ENCODE data around the gene TLE3. TPM values are rescaled to one million over a fixed set of nuclear protein-coding genes. Genes with fewer than 3 reads are reported as not detected.

The TLE3 gene
- total and polyA plus RNA-seq, 2 of the 4 experiments (the other 2 are of a cell fraction): 6.5 to 16.3 TPM

GRCh38 chr15:70141376-70142071 is 43.8 kb upstream of the TLE3 start (continued):
- no peak for TF ChIP-seq SMC3 (IDR thresholded peaks at IDR 0.05; ENCODE audit: low read depth, low read length)

GRCh38 chr15:70140543-70141375 is 43.0 kb upstream of the TLE3 start:
- H3K27me3 ChIP-seq (ENCODE audit: control insufficient read depth, insufficient read depth, low read length): peaks cover 37% of the 10 kb centered on the region
- H3K9me3 ChIP-seq (ENCODE audit: control insufficient read depth, insufficient read depth, low read length): no peaks in the 10 kb centered on the region
- H3K4me1 ChIP-seq (ENCODE audit: control insufficient read depth, insufficient read depth, low read length): peaks cover 10% of the 10 kb centered on the region; the same call in 1 of the 2 replicates
- intact Hi-C loops (cut with micrococcal nuclease) (no loop called here), dilution Hi-C loops (cut with HindIII; ENCODE audit: low sequenced_read_pairs, unreplicated experiment) (no loop called here), in situ Hi-C loops (cut with MboI; ENCODE audit: low sequenced_read_pairs) (no loop called here)
- H2AK5ac ChIP-seq (ENCODE audit: low read depth, low read length): no peak overlapping the region; the same call in 1 of the 2 replicates
- H3K36me3 ChIP-seq (ENCODE audit: control insufficient read depth, insufficient read depth, low read length): no peaks in the 10 kb centered on the region
- H2AFZ ChIP-seq (replicated peaks; ENCODE audit: low read length, poor library complexity): peak overlapping the region; percentile 78
- no peak overlapping the region for H3K56ac ChIP-seq (ENCODE audit: extremely low read depth, insufficient read depth, low read length)
- H4K5ac ChIP-seq (ENCODE audit: low read depth, low read length): peak overlapping the region; percentile 71; the same call in 1 of the 2 replicates
- H3K9me1 ChIP-seq (ENCODE audit: insufficient read depth, low read length): no peaks in the 10 kb centered on the region
- ATAC-seq (ENCODE audit: low read depth) (peak; percentile 54), DNase-seq (peak; percentile 57)
- ChIA-PET POLR2A (ENCODE audit: unreplicated experiment) (no interaction called here), CTCF (interaction anchor here (0.6 kb wide), 1 partner anchor 15 kb away, joined by 3 read pairs; no protein-coding TSS in a partner anchor)
- H2BK120ac ChIP-seq (ENCODE audit: low read depth, low read length): no peak overlapping the region
- BruUV-seq (replicated peaks): no TSS peak
- H2BK15ac ChIP-seq (ENCODE audit: low read depth, low read length): no peak overlapping the region
- H3K27ac ChIP-seq (ENCODE audit: insufficient read depth, low read length): no peak overlapping the region
- H4K8ac ChIP-seq (ENCODE audit: low read depth in 2 of 2, low read length in 2 of 2): peak overlapping the region; percentile 14 to 58; a peak in 1 of 4 replicates
- H3K79me1 ChIP-seq (ENCODE audit: low read depth in 1 of 2, low read length in 2 of 2): no peaks in the 10 kb centered on the region
- peak overlapping the region; percentile 24; the same call in 1 of the 2 replicates for H3K9ac ChIP-seq (ENCODE audit: low read depth, low read length)
- H2BK5ac ChIP-seq (ENCODE audit: low read depth, low read length, poor library complexity, severe bottlenecking): no peak overlapping the region
- H4K20me1 ChIP-seq (ENCODE audit: insufficient read depth, low read length): no peaks in the 10 kb centered on the region
- peak overlapping the region; percentile 45; the same call in 1 of the 2 replicates for H3K18ac ChIP-seq (ENCODE audit: low read depth, low read length)
- H3K4ac ChIP-seq (ENCODE audit: low read depth, low read length): no peak overlapping the region
- no peak overlapping the region for H3K23ac ChIP-seq (ENCODE audit: low read depth, low read length)
- WGBS, 2 experiments (ENCODE audit: extremely low coverage in 2 of 2, insufficient read length in 1 of 2): 50% methylated on average over 7 of the region's 12 CpGs; no CpG with 5 or more reads in 1 of the 2 experiments
- H3K4me2 ChIP-seq (ENCODE audit: low read depth, low read length): peak overlapping the region; percentile 67
- H2BK20ac ChIP-seq (ENCODE audit: low read depth, low read length): no peak overlapping the region
- H3K14ac ChIP-seq (replicated peaks; ENCODE audit: low read depth, low read length): 0 out of 2 replicates have a peak overlapping the region, but pooled peaks have one; percentile 48
- no peak for TF ChIP-seq RCOR1 (IDR thresholded peaks at IDR 0.05; ENCODE audit: insufficient replicate concordance, low read length)
- no peak overlapping the region for H2AK9ac ChIP-seq (replicated peaks; ENCODE audit: low read depth, low read length, poor library complexity)
- H3K4me3 ChIP-seq (ENCODE audit: insufficient read depth, low read depth, low read length): no peak overlapping the region
- H4K91ac ChIP-seq (ENCODE audit: insufficient read depth, low read depth, low read length): no peak overlapping the region
